HG02885 (cell line): Measurements from ENCODE around the gene SLC6A16.
"Not testable (repeated sequence)": the region's sequence is repeated elsewhere in the genome, so short reads cannot be mapped to it uniquely, and the experiment has no call there.

Experiments
- ATAC-seq: cut with Tn5 transposase; IDR thresholded peaks from one replicate; pipeline ENCODE4 v1.9.1; 2021; ENCODE audit warnings: mild to moderate bottlenecking; ENCODE audit not compliant: unreplicated experiment, poor library complexity

Gene SLC6A16

GRCh38 chr19:49288205-49288604 lies 36.8 kb downstream of the SLC6A16 start:
- not testable (repeated sequence) for ATAC-seq

DNA sequence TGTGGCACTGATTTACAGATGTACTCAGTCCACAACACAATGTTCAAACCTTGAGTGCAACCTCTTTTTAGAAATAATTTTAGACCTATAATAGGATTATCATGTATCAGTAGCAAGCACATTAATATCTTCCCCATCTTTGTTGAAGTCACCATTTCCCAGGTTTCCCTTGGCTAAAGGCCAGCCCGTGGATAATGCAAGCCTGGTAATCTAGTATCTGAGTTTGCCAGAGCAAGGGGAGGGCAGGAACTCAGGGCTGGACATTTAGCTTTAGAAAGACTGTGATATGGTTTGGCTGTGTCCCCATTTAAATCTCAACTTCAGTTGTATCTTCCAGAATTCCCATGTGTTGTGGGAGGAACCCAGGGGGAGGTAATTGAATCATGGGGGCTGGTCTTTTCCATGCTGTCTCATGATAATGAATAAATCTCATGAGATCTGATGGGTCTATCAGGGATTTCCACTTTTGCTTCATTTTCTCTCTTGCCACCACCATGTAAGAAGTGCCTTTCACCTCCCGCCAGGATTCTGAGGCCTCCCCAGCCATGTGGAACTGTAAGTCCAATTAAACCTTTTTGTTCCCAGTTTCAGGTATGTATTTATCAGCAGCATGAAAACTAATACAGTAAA lies 37.7 kb downstream of the SLC6A16 start:
- ATAC-seq, result no peak

DNA sequence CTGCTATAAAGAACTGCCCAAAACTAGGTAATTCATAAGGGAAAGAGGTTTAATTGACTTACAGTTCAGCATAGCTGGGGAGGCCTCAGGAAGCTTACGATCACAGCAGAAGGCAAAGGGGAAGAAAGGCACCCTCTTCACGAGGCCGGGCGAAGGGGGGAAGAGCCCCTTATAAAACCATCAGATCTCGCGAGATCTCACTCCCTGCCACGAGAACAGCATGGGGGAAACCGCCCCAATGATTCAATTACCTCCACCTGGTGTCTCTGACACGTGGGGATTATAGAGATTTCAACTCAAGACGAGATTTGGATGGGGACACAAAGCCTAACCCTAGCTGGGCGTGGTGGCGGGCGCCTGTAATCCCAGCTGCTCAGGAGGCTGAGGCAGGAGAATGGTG lies 42.8 kb downstream of the SLC6A16 start:
- no peak for ATAC-seq

DNA sequence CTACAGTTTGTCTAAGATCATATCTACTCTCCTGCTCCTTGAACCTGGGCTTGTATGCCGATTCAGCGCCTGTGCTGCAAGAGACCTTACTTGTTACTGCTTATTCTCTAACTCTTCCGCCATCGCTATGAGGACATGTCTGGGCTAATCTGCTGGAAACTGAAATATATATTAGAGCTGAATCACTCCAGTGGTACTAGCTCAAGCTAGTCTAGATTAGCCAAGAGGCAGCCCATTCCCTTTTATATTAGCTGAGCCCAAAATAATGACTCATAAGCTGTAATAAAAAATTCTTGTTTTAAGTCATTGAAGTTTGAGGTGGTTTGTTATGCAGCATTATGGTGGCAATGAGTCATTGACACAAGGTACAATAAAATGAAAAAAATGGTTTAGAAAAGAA lies 52.8 kb downstream of the SLC6A16 start:
- ATAC-seq, result no peak

DNA sequence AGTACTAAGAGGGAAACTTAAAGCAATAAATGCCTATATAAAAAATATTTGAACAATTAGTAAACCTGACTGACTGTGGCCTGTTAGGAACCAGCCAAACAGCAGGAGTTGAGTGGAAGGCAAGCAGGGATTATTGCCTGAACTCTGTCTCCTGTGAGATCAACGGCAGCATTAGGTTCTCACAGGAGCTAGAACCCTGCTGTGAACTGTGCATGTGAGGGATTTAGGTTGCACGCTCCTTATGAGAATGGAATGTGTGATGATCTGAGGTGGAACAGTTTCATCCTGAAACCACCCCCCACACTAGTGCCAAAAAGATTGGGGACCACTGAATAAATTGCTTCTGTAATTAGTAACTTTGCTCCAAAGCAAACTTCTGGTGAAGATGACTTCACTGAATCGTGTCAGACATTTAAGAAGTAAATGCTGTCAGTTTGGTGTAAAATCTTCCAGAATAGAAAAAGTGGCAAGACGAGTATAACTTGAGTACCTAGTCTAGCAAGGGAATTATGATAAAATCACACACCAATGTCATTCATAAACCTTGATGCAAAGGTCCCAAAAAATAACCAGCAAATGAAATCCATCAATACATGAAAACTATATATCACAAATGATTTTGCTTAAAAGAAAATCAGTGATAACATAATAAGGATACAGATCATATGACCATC lies 53.8 kb downstream of the SLC6A16 start:
- no peak for ATAC-seq

- ATAC-seq, result not testable (repeated sequence)
Measured at GRCh38 chr19:49266409-49266808, 58.6 kb downstream of the SLC6A16 start.

- ATAC-seq, result no peak
Measured at GRCh38 chr19:49264258-49264657, 60.7 kb downstream of the SLC6A16 start.

DNA sequence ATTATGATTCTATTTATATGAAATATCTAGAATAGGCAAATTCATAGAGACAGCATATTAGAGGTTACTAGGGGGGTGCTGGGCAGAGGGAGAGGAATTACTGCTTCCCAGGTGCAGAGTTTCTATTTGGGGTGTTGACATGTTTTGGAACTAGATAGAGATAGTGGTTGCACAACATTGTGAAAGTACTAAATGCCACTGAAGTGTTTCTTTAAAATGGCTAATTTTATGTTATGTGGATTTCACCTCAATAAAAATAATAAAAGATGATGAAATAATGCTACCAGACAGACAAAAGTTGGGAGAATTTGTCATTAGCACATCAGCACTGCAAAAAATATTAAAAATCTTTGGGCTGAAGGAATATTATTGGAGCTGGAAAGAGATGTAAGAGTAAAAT lies 63.4 kb downstream of the SLC6A16 start:
- ATAC-seq, result no peak

GRCh38 chr19:49256691-49257090 lies 68.3 kb downstream of the SLC6A16 start:
- no peak for ATAC-seq

DNA sequence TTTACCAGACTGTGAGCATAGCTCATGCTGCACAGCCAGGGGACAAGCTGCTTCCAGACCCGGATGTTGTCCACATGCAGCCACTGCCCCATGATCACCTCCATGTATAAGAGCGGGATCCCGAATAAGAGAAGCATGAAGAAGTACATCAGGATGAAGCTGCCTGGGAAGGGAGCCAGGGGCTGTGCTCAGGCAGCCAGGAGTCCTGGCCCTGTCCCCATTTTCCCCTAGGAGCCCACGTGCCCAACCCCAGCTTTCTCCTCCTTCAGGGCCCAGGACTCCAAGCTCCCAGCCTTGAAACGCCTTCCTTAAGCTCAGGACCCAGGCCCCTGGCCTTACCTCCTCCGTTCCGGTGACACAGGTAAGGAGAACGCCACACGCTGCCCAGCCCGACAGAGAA lies 69.3 kb downstream of the SLC6A16 start:
- ATAC-seq, result no peak

GRCh38 chr19:49249933-49250332 lies 75.1 kb downstream of the SLC6A16 start:
- ATAC-seq, result no peak

- ATAC-seq, result no peak
Measured at GRCh38 chr19:49247676-49248075, 77.3 kb downstream of the SLC6A16 start.

GRCh38 chr19:49244256-49244655 lies 80.7 kb downstream of the SLC6A16 start:
- no peak for ATAC-seq

DNA sequence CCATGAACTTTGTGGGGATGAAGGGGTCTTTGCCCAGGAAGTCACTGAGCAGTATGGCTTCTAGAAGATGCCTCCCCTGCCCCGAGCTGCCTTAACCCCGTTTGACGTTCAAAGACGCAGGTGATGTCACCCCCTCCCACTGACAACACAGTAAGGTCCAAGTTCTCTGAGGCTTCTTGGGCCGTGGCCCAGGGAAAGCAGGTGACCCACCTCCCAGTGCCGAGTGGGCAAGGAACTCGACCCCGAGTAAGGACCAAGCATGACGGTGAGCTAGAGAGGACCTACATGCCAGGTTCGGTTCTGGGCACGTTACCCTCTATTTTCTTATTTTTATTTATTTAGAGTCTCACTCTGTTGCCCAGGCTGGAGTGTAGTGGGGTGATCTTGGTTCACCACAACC lies 81.3 kb downstream of the SLC6A16 start:
- ATAC-seq, result no peak

DNA sequence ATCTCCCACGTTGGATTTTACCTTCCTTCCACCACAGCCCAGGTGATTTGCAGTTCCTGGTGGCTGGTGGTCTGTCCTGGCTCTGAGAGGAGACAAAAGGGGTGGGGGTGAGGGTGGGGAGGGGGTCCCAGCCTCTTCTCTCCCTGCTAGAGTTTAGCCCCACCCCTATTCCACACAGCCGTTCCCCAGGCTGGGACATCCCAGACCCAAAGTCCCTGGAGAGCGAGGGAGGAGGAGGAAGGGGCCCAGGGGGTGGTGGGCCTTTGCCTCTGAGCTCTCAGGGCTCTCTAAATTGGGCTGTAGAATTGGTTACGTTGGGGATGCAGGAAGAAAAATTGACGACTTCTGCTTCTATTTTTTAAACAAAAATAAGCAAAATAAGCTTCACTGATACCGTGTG lies 81.9 kb downstream of the SLC6A16 start:
- no peak for ATAC-seq

DNA sequence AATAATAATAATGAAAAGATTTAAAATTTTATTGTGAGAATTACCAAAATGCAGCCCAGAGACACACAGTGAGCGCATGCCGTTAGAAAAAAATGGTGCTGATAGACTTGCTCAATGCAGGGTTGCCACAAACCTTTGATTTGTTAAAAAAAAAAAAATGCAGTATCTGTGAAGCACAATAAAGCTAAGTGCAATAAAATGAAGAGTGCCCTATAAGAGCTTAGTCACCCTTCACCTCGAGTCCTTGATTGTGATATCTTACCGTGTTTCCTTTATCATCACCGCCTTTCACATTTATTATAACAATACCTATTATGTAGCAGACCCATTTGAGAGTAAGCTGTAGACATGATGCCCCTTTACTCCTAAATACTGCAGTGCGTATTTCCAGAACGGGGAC lies 83.2 kb downstream of the SLC6A16 start:
- ATAC-seq, result no peak
